Gastroesophageal sphincter (tissue), 4 donors: ENCODE results near the gene SLC30A7. TPM values are rescaled to one million over a fixed set of nuclear protein-coding genes. Genes with fewer than 3 reads are reported as not detected.

Experiments
- ATAC-seq: fragments of 150-250 bp; one replicate; pipeline ENCODE4 v1.9.1; 2016; ENCODE audit warnings: mild to moderate bottlenecking, moderate library complexity
- H3K27ac ChIP-seq, 4 donors: fragments of 200-600 bp; sonication (generic) in 3 of 4; 1 replicate in 3 of 4; 2 replicates in 1 of 4; pipeline ENCODE4 v1.5.1; 2016 to 2019
- H3K27me3 ChIP-seq: fragments of 200-600 bp; sonication (generic); one replicate; pipeline ENCODE4 v1.5.1; 2019
- H3K36me3 ChIP-seq, 2 donors: fragments of 200-600 bp; sonication (generic); one replicate each; pipeline ENCODE4 v1.5.1; 2019; ENCODE audit warnings: control low read depth in 1 of 2
- H3K4me1 ChIP-seq, 3 donors: fragments of 200-600 bp; sonication (generic); 1 replicate in 2 of 3; 2 replicates in 1 of 3; pipeline ENCODE4 v1.5.1; 2016 to 2019; ENCODE audit warnings: control low read depth in 2 of 3
- H3K4me3 ChIP-seq, 2 donors: fragments of 200-600 bp; sonication (generic); one replicate each; pipeline ENCODE4 v1.5.1; 2019; ENCODE audit warnings: mild to moderate bottlenecking in 1 of 2, moderate library complexity in 1 of 2
- H3K9me3 ChIP-seq, 3 donors: fragments of 200-600 bp; sonication (generic); one replicate each; pipeline ENCODE4 v1.5.1; 2017 to 2019; ENCODE audit warnings: control low read depth in 2 of 3
- EP300 ChIP-seq: sonication (generic); formaldehyde crosslinking; IDR thresholded peaks from one replicate; pipeline ENCODE4 v1.6.1; 2017; ENCODE audit warnings: antibody characterized with exemption, mild to moderate bottlenecking
- POLR2A ChIP-seq, 2 donors: fragments of 450-650 bp; IDR thresholded peaks; one replicate each; pipeline ENCODE4 v1.6.1; 2017; ENCODE audit warnings: antibody characterized with exemption in 2 of 2, mild to moderate bottlenecking in 2 of 2, moderate library complexity in 1 of 2
- POLR2AphosphoS5 ChIP-seq: sonication (generic); formaldehyde crosslinking; IDR thresholded peaks from one replicate; pipeline ENCODE4 v1.6.1; 2017; ENCODE audit warnings: antibody characterized with exemption
- WGBS, 2 donors: methylation state at CpG; one replicate each; pipeline ENCODE4 v1.1.5; 2018; ENCODE audit warnings: low coverage in 1 of 2; 5-methylcytosine and 5-hydroxymethylcytosine counted together
- total RNA-seq, 4 donors: library from RNA; depleted of rRNA; stranded (reverse); fragments of >200 nt; gene quantifications; one replicate each; pipeline ENCODE4 v1.1.0, GENCODE V29; 2016
- TF ChIP-seq, protein P1 (sequence below), 4 experiments: fragments of 200-600 bp in 2 of 4; fragments of 450-650 bp in 2 of 4; sonication (generic) in 1 of 4; IDR thresholded peaks; one replicate each; pipeline ENCODE4 v1.5.1; 2017 to 2019; ENCODE audit warnings: antibody characterized with exemption in 4 of 4, mild to moderate bottlenecking in 2 of 4, moderate library complexity in 2 of 4

The SLC30A7 gene
- total RNA-seq, 4 donors from 2014 or later = 11.2 to 19.8 (median 17.1) TPM

DNA sequence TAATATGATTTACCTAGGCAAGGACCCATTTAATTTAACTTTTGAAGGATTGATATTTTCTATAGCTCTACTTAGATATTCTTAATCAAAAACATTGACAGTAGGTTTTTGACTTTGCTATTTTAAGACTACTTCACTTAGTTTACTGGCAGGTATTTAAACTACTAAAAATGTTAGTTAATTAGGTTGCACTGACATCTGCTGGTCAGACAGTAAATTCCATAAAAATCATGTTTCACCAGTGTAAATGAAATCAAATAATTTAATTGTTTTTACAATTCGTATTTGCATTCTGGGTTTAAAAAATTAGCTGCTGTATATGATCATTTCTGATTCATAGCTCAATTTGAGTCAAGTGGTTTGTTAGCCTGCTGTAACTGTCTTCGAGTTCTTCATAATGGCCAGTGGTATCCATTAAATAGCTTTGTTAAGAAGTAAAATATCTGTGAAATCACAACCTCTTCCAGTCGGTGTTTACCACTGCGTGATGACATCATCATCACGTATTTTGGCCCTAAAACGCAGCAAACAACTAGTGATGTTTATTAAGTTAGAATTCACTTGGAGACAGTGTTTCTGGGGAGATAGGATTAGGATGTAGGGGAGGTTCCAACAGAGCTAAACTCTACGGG is 27.4 kb upstream of the SLC30A7 start:
- Histone ChIP-seq H3K4me3 (no peak overlapping the region), H3K27ac (no peak overlapping the region), H3K9me3 (no peaks in the 10 kb centered on the region), H3K36me3 (peaks cover 0 to 4% of the 10 kb centered on the region in 2 donors), H3K27me3 (no peaks in the 10 kb centered on the region), H3K4me1 (peaks cover 0 to 17% (median 0%) of the 10 kb centered on the region in 3 donors)
- 8 to 14% methylated on average over 7 of the region's 7 CpGs for WGBS, 2 donors
- no peak for ATAC-seq
- no peak for TF ChIP-seq EP300
- TF ChIP-seq, protein P1, sequence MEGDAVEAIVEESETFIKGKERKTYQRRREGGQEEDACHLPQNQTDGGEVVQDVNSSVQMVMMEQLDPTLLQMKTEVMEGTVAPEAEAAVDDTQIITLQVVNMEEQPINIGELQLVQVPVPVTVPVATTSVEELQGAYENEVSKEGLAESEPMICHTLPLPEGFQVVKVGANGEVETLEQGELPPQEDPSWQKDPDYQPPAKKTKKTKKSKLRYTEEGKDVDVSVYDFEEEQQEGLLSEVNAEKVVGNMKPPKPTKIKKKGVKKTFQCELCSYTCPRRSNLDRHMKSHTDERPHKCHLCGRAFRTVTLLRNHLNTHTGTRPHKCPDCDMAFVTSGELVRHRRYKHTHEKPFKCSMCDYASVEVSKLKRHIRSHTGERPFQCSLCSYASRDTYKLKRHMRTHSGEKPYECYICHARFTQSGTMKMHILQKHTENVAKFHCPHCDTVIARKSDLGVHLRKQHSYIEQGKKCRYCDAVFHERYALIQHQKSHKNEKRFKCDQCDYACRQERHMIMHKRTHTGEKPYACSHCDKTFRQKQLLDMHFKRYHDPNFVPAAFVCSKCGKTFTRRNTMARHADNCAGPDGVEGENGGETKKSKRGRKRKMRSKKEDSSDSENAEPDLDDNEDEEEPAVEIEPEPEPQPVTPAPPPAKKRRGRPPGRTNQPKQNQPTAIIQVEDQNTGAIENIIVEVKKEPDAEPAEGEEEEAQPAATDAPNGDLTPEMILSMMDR (IDR thresholded peaks at IDR 0.05) = peak; percentile 64 to 73 (median 70)

DNA sequence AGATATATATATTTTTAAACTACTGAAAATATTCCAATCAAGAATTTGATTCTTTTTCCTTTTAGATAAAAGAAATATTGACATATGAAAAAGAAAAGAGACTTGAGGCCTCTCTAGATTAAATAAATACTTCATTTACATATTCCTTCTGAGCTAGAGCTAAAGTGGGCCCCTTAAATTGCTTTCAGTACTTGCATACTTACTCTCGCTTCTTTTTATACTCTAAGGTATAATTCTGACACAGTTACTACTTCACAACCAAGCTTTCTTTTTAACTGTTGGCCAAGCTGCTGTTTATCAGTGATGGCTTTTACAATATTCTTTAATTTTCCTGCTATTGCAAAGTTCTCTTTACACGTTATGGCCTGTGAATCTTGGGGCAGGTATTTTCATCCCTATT is 25.9 kb upstream of the SLC30A7 start:
- H3K36me3 ChIP-seq = peaks cover 0 to 12% of the 10 kb centered on the region in 2 donors
- H3K9me3 ChIP-seq = no peaks in the 10 kb centered on the region
- no peak overlapping the region for H3K4me3 ChIP-seq
- peaks cover 0 to 17% (median 0%) of the 10 kb centered on the region in 3 donors for H3K4me1 ChIP-seq
- no peaks in the 10 kb centered on the region for H3K27me3 ChIP-seq
- 72 to 77% methylated on average over 2 of the region's 2 CpGs for WGBS, 2 donors
- ATAC-seq = no peak
- TF ChIP-seq EP300 (no peak), POLR2AphosphoS5 (no peak)
- no peak overlapping the region for H3K27ac ChIP-seq

DNA sequence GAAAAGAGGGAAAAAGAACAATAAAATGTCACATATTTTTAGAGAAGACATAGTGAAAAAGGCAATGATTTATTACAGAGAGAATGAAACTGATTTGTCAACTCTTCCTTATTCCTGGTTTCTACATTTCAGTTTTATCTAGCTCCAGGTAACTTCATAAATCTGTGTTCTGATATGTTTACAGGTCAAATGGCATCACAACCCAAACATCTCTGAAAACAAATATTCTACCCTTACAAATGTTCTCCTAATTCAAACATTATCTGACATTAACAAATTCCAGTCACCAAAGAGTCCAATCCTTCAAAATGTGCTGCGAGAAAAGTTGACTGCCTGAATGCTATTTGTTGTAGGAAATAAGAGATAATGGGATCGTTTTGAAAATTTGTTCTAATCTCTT is 21.5 kb upstream of the SLC30A7 start:
- no peaks in the 10 kb centered on the region for H3K4me1 ChIP-seq
- H3K27me3 ChIP-seq = no peaks in the 10 kb centered on the region
- H3K4me3 ChIP-seq = no peak overlapping the region
- no peak for ATAC-seq
- H3K9me3 ChIP-seq = no peaks in the 10 kb centered on the region
- peaks cover 0 to 29% of the 10 kb centered on the region in 2 donors for H3K36me3 ChIP-seq
- TF ChIP-seq, protein P1 (IDR thresholded peaks at IDR 0.05) = no peak
- TF ChIP-seq POLR2A (IDR thresholded peaks at IDR 0.05) (no peak), POLR2AphosphoS5 (no peak), EP300 (no peak)
- 85 to 89% methylated on average over 2 of the region's 2 CpGs for WGBS, 2 donors
- no peak overlapping the region for H3K27ac ChIP-seq

DNA sequence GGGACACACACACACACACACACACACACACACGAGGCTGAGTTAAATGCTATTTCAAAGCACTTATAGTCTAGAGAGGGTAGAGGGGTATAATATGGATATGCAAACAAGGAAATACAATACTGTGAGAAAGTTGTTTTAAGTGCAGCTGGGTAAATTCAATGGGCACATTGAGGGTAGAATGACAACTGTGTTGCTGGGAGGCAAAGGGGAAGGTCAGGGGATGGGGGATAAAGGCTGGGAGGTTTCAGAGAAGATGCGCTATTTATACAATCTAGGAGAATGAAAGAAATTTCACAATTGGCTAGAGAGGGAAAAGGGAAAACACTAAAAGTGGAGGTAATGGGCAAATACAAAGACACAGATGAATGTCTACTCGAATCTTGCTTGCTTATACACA is 20.7 kb upstream of the SLC30A7 start:
- H3K4me1 ChIP-seq = no peaks in the 10 kb centered on the region
- WGBS, 2 donors = 87 to 95% methylated on average over 2 to 3 of the region's 3 CpGs
- no peaks in the 10 kb centered on the region for H3K9me3 ChIP-seq
- peaks cover 0 to 29% of the 10 kb centered on the region in 2 donors for H3K36me3 ChIP-seq
- TF ChIP-seq EP300 (no peak), POLR2AphosphoS5 (no peak), POLR2A (IDR thresholded peaks at IDR 0.05) (no peak)
- TF ChIP-seq, protein P1 (IDR thresholded peaks at IDR 0.05) = no peak
- H3K27me3 ChIP-seq = no peaks in the 10 kb centered on the region
- no peak overlapping the region for H3K27ac ChIP-seq
- no peak for ATAC-seq
- no peak overlapping the region for H3K4me3 ChIP-seq

DNA sequence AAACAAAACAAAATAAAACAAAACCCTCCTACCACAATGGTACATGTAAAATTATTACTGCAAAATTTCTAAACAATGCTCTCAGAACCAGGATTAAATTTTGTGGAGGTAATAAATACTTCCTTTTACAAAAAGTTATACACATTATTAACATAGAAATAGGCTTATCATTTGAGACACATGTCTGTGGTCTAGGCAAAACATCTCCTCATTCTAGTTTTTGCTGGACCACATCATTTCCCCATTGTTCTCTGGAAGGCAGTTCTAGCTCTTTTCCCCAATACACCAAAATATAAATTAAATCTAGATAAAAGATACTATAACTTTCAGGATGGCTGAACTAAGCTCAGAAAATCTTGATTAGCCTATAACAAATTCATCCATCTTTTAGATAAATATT is 19.6 kb upstream of the SLC30A7 start:
- Histone ChIP-seq H3K36me3 (peaks cover 0 to 29% of the 10 kb centered on the region in 2 donors), H3K9me3 (no peaks in the 10 kb centered on the region), H3K27me3 (no peaks in the 10 kb centered on the region), H3K4me1 (no peaks in the 10 kb centered on the region), H3K4me3 (no peak overlapping the region), H3K27ac (no peak overlapping the region)
- no peak for TF ChIP-seq POLR2AphosphoS5
- TF ChIP-seq, protein P1 (IDR thresholded peaks at IDR 0.05) = no peak
- TF ChIP-seq EP300 = no peak
- no peak for TF ChIP-seq POLR2A (IDR thresholded peaks at IDR 0.05)
- ATAC-seq = no peak
